ENCODE data around the gene MMP24. TPM values are rescaled to one million over a fixed set of nuclear protein-coding genes. Genes with fewer than 3 reads are reported as not detected.

The MMP24 gene
- total RNA-seq, 1 experiment from 2014 or later: 8.2 TPM

GRCh38 chr20:35240811-35241293 is 14.4 kb downstream of the MMP24 start:
- no peak for DNase-seq
- no peak for TF ChIP-seq CTCF (IDR thresholded peaks at IDR 0.05; ENCODE audit: unreplicated experiment)
- H3K27ac Mint-ChIP-seq (ENCODE audit: unreplicated experiment): no peak overlapping the region
- no peaks in the 10 kb centered on the region for H3K4me1 Mint-ChIP-seq (ENCODE audit: low read depth, unreplicated experiment)
- H3K36me3 Mint-ChIP-seq (ENCODE audit: insufficient read depth, unreplicated experiment): no peaks in the 10 kb centered on the region
- peaks cover 14% of the 10 kb centered on the region for H3K27me3 Mint-ChIP-seq (ENCODE audit: unreplicated experiment)
- intact Hi-C loops (cut with micrococcal nuclease; ENCODE audit: unreplicated experiment): no loop called here
- no TSS peak for BruUV-seq (replicated peaks)
- CTCF ChIA-PET: interaction anchor here (0.5 kb wide), 1 partner anchor 163 kb away, joined by 3 read pairs; no protein-coding TSS in a partner anchor
- no peaks in the 10 kb centered on the region for H3K9me3 Mint-ChIP-seq (ENCODE audit: low read depth, unreplicated experiment)
- H3K4me3 Mint-ChIP-seq (ENCODE audit: low read depth, unreplicated experiment): no peak overlapping the region

- DNase-seq: no peak
- H3K9me3 Mint-ChIP-seq (ENCODE audit: low read depth, unreplicated experiment): no peaks in the 10 kb centered on the region
- H3K27me3 Mint-ChIP-seq (ENCODE audit: unreplicated experiment): peaks cover 6% of the 10 kb centered on the region
- no peak for TF ChIP-seq CTCF (IDR thresholded peaks at IDR 0.05; ENCODE audit: unreplicated experiment)
- no peaks in the 10 kb centered on the region for H3K4me1 Mint-ChIP-seq (ENCODE audit: low read depth, unreplicated experiment)
- BruUV-seq (replicated peaks): no TSS peak
- intact Hi-C loops (cut with micrococcal nuclease; ENCODE audit: unreplicated experiment): no loop called here
- no peak overlapping the region for H3K4me3 Mint-ChIP-seq (ENCODE audit: low read depth, unreplicated experiment)
- no peak overlapping the region for H3K27ac Mint-ChIP-seq (ENCODE audit: unreplicated experiment)
- no peaks in the 10 kb centered on the region for H3K36me3 Mint-ChIP-seq (ENCODE audit: insufficient read depth, unreplicated experiment)
- CTCF ChIA-PET: interaction anchor here (0.6 to 0.9 kb wide), 2 partner anchors 32 to 99 kb away, joined by 3 read pairs; no protein-coding TSS in a partner anchor
Observed at GRCh38 chr20:35243317-35243716, 16.8 kb downstream of the MMP24 start.

GRCh38 chr20:35243986-35244385 is 17.5 kb downstream of the MMP24 start:
- no peaks in the 10 kb centered on the region for H3K36me3 Mint-ChIP-seq (ENCODE audit: insufficient read depth, unreplicated experiment)
- CTCF ChIA-PET: no interaction called here
- H3K4me1 Mint-ChIP-seq (ENCODE audit: low read depth, unreplicated experiment): no peaks in the 10 kb centered on the region
- BruUV-seq (replicated peaks): no TSS peak
- no peak overlapping the region for H3K4me3 Mint-ChIP-seq (ENCODE audit: low read depth, unreplicated experiment)
- H3K27me3 Mint-ChIP-seq (ENCODE audit: unreplicated experiment): no peaks in the 10 kb centered on the region
- H3K27ac Mint-ChIP-seq (ENCODE audit: unreplicated experiment): no peak overlapping the region
- no peak for TF ChIP-seq CTCF (IDR thresholded peaks at IDR 0.05; ENCODE audit: unreplicated experiment)
- intact Hi-C loops (cut with micrococcal nuclease; ENCODE audit: unreplicated experiment): no loop called here
- DNase-seq: no peak
- H3K9me3 Mint-ChIP-seq (ENCODE audit: low read depth, unreplicated experiment): no peaks in the 10 kb centered on the region

GRCh38 chr20:35246723-35247122 is 20.2 kb downstream of the MMP24 start:
- peaks cover 6% of the 10 kb centered on the region for H3K36me3 Mint-ChIP-seq (ENCODE audit: insufficient read depth, unreplicated experiment)
- no peaks in the 10 kb centered on the region for H3K9me3 Mint-ChIP-seq (ENCODE audit: low read depth, unreplicated experiment)
- intact Hi-C loops (cut with micrococcal nuclease; ENCODE audit: unreplicated experiment): no loop called here
- H3K27ac Mint-ChIP-seq (ENCODE audit: unreplicated experiment): no peak overlapping the region
- H3K4me1 Mint-ChIP-seq (ENCODE audit: low read depth, unreplicated experiment): peaks cover under 1% of the 10 kb centered on the region
- TF ChIP-seq CTCF (IDR thresholded peaks at IDR 0.05; ENCODE audit: unreplicated experiment): no peak
- BruUV-seq (replicated peaks): no TSS peak
- CTCF ChIA-PET: no interaction called here
- no peaks in the 10 kb centered on the region for H3K27me3 Mint-ChIP-seq (ENCODE audit: unreplicated experiment)
- DNase-seq: no peak
- H3K4me3 Mint-ChIP-seq (ENCODE audit: low read depth, unreplicated experiment): no peak overlapping the region

All from Calu3 (cell line).